Dermis blood vessel endothelial cell (primary cell): Measurements from ENCODE around the gene ECPAS. TPM values are rescaled to one million over a fixed set of nuclear protein-coding genes. Genes with fewer than 3 reads are reported as not detected.
"Not testable (repeated sequence)": the region's sequence is repeated elsewhere in the genome, so short reads cannot be mapped to it uniquely, and the experiment has no call there.

Experiments used
- DNase-seq: peaks from one replicate; pipeline ENCODE4 v3.0.0; 2010
- total RNA-seq: library from RNA; depleted of rRNA; stranded (reverse); fragments of >200 nt; gene quantifications from 2 replicates; pipeline ENCODE4 v1.2.3, GENCODE V29; 2014

ECPAS gene
- total RNA-seq, 1 donor from 2014 or later: 93.4 TPM

GRCh38 chr9:111348821-111349271 is 135.3 kb downstream of the ECPAS start:
- DNase-seq: peak; percentile 85

GRCh38 chr9:111334318-111334863 is 149.8 kb downstream of the ECPAS start:
- not testable (repeated sequence) for DNase-seq

GRCh38 chr9:111330124-111330523 is 154.1 kb downstream of the ECPAS start, which contains the start of gene OR2K2:
Gene OR2K2 (minus strand): TSS chr9:111330224. CDS start chr9:111328433, 1,791 bp downstream.
- DNase-seq: no peak

- DNase-seq: no peak
Measured at GRCh38 chr9:111320631-111321030, 163.6 kb downstream of the ECPAS start.

- DNase-seq: no peak
Measured at GRCh38 chr9:111316796-111317195, 167.4 kb downstream of the ECPAS start.

Other genes starting within 250 kb of the ECPAS start
- gene OR2K2, start 154.2 kb downstream of the ECPAS start, total RNA-seq: not detected in 2 replicates
- 1.8 and 3.2 TPM in 2 replicates for gene ZNF483, start 40.8 kb upstream of the ECPAS start, total RNA-seq
- gene PTGR1, start 115.3 kb upstream of the ECPAS start, total RNA-seq: 23.3 and 27.6 TPM in 2 replicates
- 4.4 and 5.1 TPM in 2 replicates for gene DNAJC25, start 147.0 kb upstream of the ECPAS start, total RNA-seq
- 72.0 and 106 TPM in 2 replicates for gene GNG10, start 177.2 kb upstream of the ECPAS start, total RNA-seq